ENCODE results near the gene ATXN10. TPM values are rescaled to one million over a fixed set of nuclear protein-coding genes. Genes with fewer than 3 reads are reported as not detected.

The ATXN10 gene
- total RNA-seq, 1 experiment from 2014 or later, result 135 TPM

DNA sequence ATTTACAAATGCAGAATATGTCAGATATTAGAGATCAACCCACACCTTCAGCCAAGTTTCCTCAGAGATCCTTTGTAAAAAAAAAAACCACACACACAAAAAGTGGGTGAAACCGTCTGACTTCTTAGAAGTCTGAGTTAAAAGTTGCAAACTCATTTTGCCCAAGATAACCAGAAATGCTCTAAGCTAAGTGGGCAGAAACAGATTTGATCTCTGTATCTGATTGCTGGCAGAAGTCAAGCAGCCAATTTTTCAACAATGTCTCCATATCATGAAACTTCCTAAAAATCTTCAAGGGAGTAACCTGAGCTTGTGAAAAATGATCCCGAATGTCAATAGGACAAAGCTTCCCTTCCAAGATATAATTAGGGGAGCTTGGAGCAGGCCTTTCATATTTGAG lies 28.6 kb upstream of the ATXN10 start:
- Histone ChIP-seq H2AFZ (ENCODE audit: low read depth, low read length, poor library complexity, severe bottlenecking) (peak overlapping the region; percentile 89), H3K4me2 (ENCODE audit: low read length) (peak overlapping the region; percentile 8; the same call in 1 of the 2 replicates), H4K20me1 (ENCODE audit: insufficient read depth) (no peaks in the 10 kb centered on the region), H3K27me3 (ENCODE audit: insufficient read depth, low read length) (no peaks in the 10 kb centered on the region), H3K4me3 (replicated peaks in 1 of 2; ENCODE audit: low read depth in 1 of 2, low read length in 2 of 2) (no peak overlapping the region), H3K27ac (ENCODE audit: low read depth, low read length) (no peak overlapping the region), H3K4me1 (ENCODE audit: control insufficient read depth in 1 of 2, insufficient read depth in 2 of 2, low read length in 2 of 2) (peaks cover 18 to 46% of the 10 kb centered on the region in 2 experiments), H3K9ac (ENCODE audit: low read length) (no peak overlapping the region), H3K9me3 (ENCODE audit: control insufficient read depth in 1 of 2, insufficient read depth in 1 of 2, low read depth in 1 of 2, low read length in 2 of 2) (no peaks in the 10 kb centered on the region), H3K36me3 (ENCODE audit: control insufficient read depth in 1 of 2, insufficient read depth in 2 of 2, low read length in 2 of 2) (no peaks in the 10 kb centered on the region), H3K79me2 (ENCODE audit: insufficient read depth, low read length) (no peaks in the 10 kb centered on the region), H3K9me2 (ENCODE audit: insufficient read depth) (no peaks in the 10 kb centered on the region)
- POLR2A ChIA-PET, result interaction anchor here (0.7 to 1.3 kb wide), 2 partner anchors 16 to 334 kb away, joined by 4 to 5 read pairs; partner anchors contain the start of gene WNT7B
- intact Hi-C loops (cut with micrococcal nuclease), result loop anchor here (10.0 kb wide), 1 partner anchor 222 kb away; no protein-coding TSS in a partner anchor
- DNase-seq (ENCODE audit: low read depth, low spot score), result no peak
- no TSS peak for BruUV-seq (replicated peaks)
- TF ChIP-seq POLR2AphosphoS5 (IDR thresholded peaks at IDR 0.05; ENCODE audit: low read depth, low read length), result no peak
- TF ChIP-seq, protein P1, sequence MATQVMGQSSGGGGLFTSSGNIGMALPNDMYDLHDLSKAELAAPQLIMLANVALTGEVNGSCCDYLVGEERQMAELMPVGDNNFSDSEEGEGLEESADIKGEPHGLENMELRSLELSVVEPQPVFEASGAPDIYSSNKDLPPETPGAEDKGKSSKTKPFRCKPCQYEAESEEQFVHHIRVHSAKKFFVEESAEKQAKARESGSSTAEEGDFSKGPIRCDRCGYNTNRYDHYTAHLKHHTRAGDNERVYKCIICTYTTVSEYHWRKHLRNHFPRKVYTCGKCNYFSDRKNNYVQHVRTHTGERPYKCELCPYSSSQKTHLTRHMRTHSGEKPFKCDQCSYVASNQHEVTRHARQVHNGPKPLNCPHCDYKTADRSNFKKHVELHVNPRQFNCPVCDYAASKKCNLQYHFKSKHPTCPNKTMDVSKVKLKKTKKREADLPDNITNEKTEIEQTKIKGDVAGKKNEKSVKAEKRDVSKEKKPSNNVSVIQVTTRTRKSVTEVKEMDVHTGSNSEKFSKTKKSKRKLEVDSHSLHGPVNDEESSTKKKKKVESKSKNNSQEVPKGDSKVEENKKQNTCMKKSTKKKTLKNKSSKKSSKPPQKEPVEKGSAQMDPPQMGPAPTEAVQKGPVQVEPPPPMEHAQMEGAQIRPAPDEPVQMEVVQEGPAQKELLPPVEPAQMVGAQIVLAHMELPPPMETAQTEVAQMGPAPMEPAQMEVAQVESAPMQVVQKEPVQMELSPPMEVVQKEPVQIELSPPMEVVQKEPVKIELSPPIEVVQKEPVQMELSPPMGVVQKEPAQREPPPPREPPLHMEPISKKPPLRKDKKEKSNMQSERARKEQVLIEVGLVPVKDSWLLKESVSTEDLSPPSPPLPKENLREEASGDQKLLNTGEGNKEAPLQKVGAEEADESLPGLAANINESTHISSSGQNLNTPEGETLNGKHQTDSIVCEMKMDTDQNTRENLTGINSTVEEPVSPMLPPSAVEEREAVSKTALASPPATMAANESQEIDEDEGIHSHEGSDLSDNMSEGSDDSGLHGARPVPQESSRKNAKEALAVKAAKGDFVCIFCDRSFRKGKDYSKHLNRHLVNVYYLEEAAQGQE (IDR thresholded peaks at IDR 0.05; ENCODE audit: low read depth), result no peak
- no peak for TF ChIP-seq FOSL1 (IDR thresholded peaks at IDR 0.05; ENCODE audit: low read depth)
- TF ChIP-seq POLR2A (IDR thresholded peaks at IDR 0.05; ENCODE audit: borderline replicate concordance, extremely low read depth, insufficient read depth, insufficient read length), result no peak
- CTCF ChIA-PET, result interaction anchor here (0.6 to 1.6 kb wide), 2 partner anchors 65 to 173 kb away, joined by 4 to 8 read pairs; no protein-coding TSS in a partner anchor
- RAD21 ChIA-PET (ENCODE audit: low non-redundant PET in 1 of 2, low total read pairs in 2 of 2, uncharacterized antibody in 2 of 2, unreplicated experiment in 2 of 2), result no interaction called here
- ATAC-seq, result no peak

DNA sequence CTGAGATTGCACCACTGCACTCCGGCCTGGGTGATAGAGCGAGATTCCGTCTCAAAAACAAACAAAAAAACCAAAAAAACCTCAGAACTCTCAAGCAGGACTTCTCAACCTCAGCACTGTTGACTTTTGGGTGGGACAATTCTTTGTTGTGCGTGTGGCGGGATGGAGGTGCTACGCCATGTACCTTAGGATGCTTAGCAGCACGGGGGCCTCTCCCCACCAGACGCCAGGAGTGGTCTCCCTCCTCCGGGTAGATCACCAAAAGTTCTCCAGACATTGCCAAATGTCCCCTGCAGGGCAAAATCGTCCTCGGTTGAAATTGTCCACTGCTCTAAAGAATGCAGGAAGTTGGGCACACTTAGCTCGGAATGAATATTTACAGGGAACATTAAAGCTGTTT lies 26.9 kb upstream of the ATXN10 start:
- H3K9ac ChIP-seq (ENCODE audit: low read length), result no peak overlapping the region
- CTCF ChIA-PET, result interaction anchor here (0.7 to 1.5 kb wide), 4 partner anchors 36 to 325 kb away, joined by 3 to 5 read pairs (median 4); no protein-coding TSS in a partner anchor
- intact Hi-C loops (cut with micrococcal nuclease), result loop anchor here (1.0 to 10.0 kb wide), 2 partner anchors 220 to 333 kb away; partner anchors contain the start of gene WNT7B
- ATAC-seq, result no peak
- H3K79me2 ChIP-seq (ENCODE audit: insufficient read depth, low read length), result no peaks in the 10 kb centered on the region
- no peak for DNase-seq (ENCODE audit: low read depth, low spot score)
- no peaks in the 10 kb centered on the region for H3K27me3 ChIP-seq (ENCODE audit: insufficient read depth, low read length)
- H3K27ac ChIP-seq (ENCODE audit: low read depth, low read length), result no peak overlapping the region
- peak overlapping the region; percentile 17 for H2AFZ ChIP-seq (ENCODE audit: low read depth, low read length, poor library complexity, severe bottlenecking)
- no peak overlapping the region for H3K4me2 ChIP-seq (ENCODE audit: low read length)
- RAD21 ChIA-PET (ENCODE audit: low non-redundant PET in 1 of 2, low total read pairs in 2 of 2, uncharacterized antibody in 2 of 2, unreplicated experiment in 2 of 2), result no interaction called here
- no peaks in the 10 kb centered on the region for H3K9me2 ChIP-seq (ENCODE audit: insufficient read depth)
- H4K20me1 ChIP-seq (ENCODE audit: insufficient read depth), result no peaks in the 10 kb centered on the region
- H3K36me3 ChIP-seq (ENCODE audit: control insufficient read depth in 1 of 2, insufficient read depth in 2 of 2, low read length in 2 of 2), result no peaks in the 10 kb centered on the region
- BruUV-seq (replicated peaks), result no TSS peak
- POLR2A ChIA-PET, result no interaction called here
- H3K4me1 ChIP-seq (ENCODE audit: control insufficient read depth in 1 of 2, insufficient read depth in 2 of 2, low read length in 2 of 2), result peaks cover 2 to 29% of the 10 kb centered on the region in 2 experiments; a peak in 3 of 4 replicates
- no peak overlapping the region for H3K4me3 ChIP-seq (replicated peaks in 1 of 2; ENCODE audit: low read depth in 1 of 2, low read length in 2 of 2)
- H3K9me3 ChIP-seq (ENCODE audit: control insufficient read depth in 1 of 2, insufficient read depth in 1 of 2, low read depth in 1 of 2, low read length in 2 of 2), result no peaks in the 10 kb centered on the region
- TF ChIP-seq SP1 (IDR thresholded peaks at IDR 0.05; ENCODE audit: low read depth) (no peak), RAD21 (IDR thresholded peaks at IDR 0.05; ENCODE audit: low read depth) (no peak), TCF7L2 (IDR thresholded peaks at IDR 0.05; ENCODE audit: borderline replicate concordance, extremely low read depth, insufficient read depth, insufficient read length) (no peak), POLR2A (IDR thresholded peaks at IDR 0.05; ENCODE audit: borderline replicate concordance, extremely low read depth, insufficient read depth, insufficient read length) (no peak), ZFX (IDR thresholded peaks at IDR 0.05) (no peak), ELF1 (IDR thresholded peaks at IDR 0.05; ENCODE audit: borderline replicate concordance, low read depth) (no peak), SIN3A (IDR thresholded peaks at IDR 0.05; ENCODE audit: low read depth) (no peak), EGR1 (IDR thresholded peaks at IDR 0.05; ENCODE audit: low read depth) (no peak), CEBPB (IDR thresholded peaks at IDR 0.05; ENCODE audit: low read depth) (no peak), JUND (IDR thresholded peaks at IDR 0.05) (no peak), SRF (IDR thresholded peaks at IDR 0.05; ENCODE audit: low read depth) (no peak), FOSL1 (IDR thresholded peaks at IDR 0.05; ENCODE audit: low read depth) (no peak), POLR2AphosphoS5 (IDR thresholded peaks at IDR 0.05; ENCODE audit: low read depth, low read length) (no peak)
- TF ChIP-seq, protein P2, sequence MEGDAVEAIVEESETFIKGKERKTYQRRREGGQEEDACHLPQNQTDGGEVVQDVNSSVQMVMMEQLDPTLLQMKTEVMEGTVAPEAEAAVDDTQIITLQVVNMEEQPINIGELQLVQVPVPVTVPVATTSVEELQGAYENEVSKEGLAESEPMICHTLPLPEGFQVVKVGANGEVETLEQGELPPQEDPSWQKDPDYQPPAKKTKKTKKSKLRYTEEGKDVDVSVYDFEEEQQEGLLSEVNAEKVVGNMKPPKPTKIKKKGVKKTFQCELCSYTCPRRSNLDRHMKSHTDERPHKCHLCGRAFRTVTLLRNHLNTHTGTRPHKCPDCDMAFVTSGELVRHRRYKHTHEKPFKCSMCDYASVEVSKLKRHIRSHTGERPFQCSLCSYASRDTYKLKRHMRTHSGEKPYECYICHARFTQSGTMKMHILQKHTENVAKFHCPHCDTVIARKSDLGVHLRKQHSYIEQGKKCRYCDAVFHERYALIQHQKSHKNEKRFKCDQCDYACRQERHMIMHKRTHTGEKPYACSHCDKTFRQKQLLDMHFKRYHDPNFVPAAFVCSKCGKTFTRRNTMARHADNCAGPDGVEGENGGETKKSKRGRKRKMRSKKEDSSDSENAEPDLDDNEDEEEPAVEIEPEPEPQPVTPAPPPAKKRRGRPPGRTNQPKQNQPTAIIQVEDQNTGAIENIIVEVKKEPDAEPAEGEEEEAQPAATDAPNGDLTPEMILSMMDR (IDR thresholded peaks at IDR 0.05 in 2 of 3, conservative IDR thresholded peaks at IDR 0.05 in 1 of 3; ENCODE audit: borderline replicate concordance in 1 of 3, insufficient read depth in 1 of 3, low read depth in 2 of 3, low read length in 2 of 3), result no peak
- TF ChIP-seq, protein P3, sequence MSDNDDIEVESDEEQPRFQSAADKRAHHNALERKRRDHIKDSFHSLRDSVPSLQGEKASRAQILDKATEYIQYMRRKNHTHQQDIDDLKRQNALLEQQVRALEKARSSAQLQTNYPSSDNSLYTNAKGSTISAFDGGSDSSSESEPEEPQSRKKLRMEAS (IDR thresholded peaks at IDR 0.05), result no peak
